Omental fat pad (tissue), 4 donors: Measurements from ENCODE around the gene TNFRSF12A. TPM values are rescaled to one million over a fixed set of nuclear protein-coding genes. Genes with fewer than 3 reads are reported as not detected.

ENCODE experiments used
- ATAC-seq: fragments of 150-250 bp; one replicate; pipeline ENCODE4 v1.9.1; 2016; ENCODE audit warnings: mild to moderate bottlenecking, moderate library complexity; ENCODE audit not compliant: low FRiP score
- DNase-seq: peaks from one replicate; pipeline ENCODE4 v3.0.0-alpha.2; 2019; ENCODE audit warnings: low spot score
- total RNA-seq, 4 donors: library from RNA; depleted of rRNA; stranded (reverse); fragments of >200 nt; gene quantifications; one replicate each; pipeline ENCODE4 v1.1.0, GENCODE V29; 2016
- TF ChIP-seq, protein P1 (sequence below), 3 donors: fragments of 450-650 bp; IDR thresholded peaks; one replicate each; pipeline ENCODE4 v1.5.1; 2016 to 2017; ENCODE audit warnings: antibody characterized with exemption in 3 of 3, mild to moderate bottlenecking in 3 of 3, moderate library complexity in 2 of 3

The TNFRSF12A gene, protein sequence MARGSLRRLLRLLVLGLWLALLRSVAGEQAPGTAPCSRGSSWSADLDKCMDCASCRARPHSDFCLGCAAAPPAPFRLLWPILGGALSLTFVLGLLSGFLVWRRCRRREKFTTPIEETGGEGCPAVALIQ
- total RNA-seq, result 100 to 1,000 TPM in 2 of 4 donors, 10 to 100 TPM in 1, 1 to 10 TPM in 1; 9.0 to 465 (median 94.3) TPM

DNA sequence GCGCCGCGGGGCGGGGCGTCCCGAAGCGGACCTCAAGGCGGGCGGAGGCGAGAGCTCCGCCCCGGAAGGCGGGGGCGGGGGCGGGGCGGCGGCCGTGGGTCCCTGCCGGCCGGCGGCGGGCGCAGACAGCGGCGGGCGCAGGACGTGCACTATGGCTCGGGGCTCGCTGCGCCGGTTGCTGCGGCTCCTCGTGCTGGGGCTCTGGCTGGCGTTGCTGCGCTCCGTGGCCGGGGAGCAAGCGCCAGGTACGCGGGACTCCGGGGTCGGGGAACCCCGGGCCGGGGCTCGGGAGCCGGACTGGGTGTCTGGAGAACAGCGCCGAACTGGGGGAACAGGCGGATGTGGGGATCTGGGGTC lies at the start of gene TNFRSF12A:
TNFRSF12A (plus strand) TSS at position 122 of the 357 bp plus-strand sequence; CDS start at position 152, 30 bp downstream.
- ATAC-seq, result peak; percentile 15
- TF ChIP-seq, protein P1, sequence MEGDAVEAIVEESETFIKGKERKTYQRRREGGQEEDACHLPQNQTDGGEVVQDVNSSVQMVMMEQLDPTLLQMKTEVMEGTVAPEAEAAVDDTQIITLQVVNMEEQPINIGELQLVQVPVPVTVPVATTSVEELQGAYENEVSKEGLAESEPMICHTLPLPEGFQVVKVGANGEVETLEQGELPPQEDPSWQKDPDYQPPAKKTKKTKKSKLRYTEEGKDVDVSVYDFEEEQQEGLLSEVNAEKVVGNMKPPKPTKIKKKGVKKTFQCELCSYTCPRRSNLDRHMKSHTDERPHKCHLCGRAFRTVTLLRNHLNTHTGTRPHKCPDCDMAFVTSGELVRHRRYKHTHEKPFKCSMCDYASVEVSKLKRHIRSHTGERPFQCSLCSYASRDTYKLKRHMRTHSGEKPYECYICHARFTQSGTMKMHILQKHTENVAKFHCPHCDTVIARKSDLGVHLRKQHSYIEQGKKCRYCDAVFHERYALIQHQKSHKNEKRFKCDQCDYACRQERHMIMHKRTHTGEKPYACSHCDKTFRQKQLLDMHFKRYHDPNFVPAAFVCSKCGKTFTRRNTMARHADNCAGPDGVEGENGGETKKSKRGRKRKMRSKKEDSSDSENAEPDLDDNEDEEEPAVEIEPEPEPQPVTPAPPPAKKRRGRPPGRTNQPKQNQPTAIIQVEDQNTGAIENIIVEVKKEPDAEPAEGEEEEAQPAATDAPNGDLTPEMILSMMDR (IDR thresholded peaks at IDR 0.05), result no peak
- DNase-seq, result peak; percentile 44

DNA sequence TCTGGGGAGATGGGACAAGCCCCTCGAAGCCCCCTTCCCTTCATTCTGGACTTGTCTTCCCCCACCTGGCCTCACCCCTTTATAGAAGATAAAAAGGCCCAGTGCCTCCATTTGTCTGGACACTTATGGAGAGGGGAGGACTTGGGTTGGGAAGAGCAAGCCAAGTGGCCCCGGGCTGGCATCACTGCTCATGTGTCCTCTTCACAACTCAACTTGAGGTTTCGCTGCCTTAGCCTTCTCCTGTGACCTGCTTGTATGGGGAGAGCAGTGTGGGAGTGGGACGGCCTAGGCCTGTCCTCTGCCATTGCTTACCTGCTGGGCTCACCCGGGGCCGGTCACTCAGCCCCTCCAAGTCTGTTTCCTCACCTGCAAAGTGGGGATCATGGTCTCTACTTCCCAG lies 49.6 kb upstream of the TNFRSF12A start:
- ATAC-seq (no peak), DNase-seq (no peak)
- TF ChIP-seq, protein P1 (IDR thresholded peaks at IDR 0.05), result no peak

DNA sequence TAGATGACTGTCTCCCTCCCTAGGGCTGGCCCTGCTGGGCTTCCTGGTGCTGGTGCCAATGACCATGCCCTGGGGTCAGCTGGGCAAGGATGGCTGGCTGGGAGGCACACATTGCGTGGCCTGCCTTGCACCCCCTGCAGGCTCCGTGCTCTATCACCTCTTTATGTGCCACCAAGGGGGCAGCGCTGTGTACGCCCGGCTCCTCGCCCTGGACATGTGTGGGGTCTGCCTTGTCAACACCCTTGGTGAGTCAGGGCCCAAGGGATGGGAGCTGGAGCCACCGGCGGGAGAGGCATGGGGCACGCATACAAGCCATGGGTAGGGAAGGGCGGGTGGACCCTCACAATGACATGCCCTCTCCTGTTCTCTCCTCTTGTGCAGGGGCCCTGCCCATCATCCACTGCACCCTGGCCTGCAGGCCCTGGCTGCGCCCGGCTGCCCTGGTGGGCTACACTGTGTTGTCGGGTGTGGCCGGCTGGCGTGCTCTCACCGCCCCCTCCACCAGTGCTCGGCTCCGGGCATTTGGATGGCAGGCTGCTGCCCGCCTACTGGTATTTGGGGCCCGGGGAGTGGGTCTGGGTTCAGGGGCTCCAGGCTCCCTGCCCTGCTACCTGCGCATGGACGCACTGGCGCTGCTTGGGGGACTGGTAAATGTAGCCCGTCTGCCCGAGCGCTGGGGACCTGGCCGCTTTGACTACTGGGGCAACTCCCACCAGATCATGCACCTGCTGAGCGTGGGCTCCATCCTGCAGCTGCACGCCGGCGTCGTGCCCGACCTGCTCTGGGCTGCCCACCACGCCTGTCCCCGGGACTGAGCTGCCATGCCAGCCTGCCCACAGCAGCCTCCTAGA lies 48.8 kb upstream of the TNFRSF12A start:
- ATAC-seq (no peak), DNase-seq (no peak)
- TF ChIP-seq, protein P1 (IDR thresholded peaks at IDR 0.05), result no peak

DNA sequence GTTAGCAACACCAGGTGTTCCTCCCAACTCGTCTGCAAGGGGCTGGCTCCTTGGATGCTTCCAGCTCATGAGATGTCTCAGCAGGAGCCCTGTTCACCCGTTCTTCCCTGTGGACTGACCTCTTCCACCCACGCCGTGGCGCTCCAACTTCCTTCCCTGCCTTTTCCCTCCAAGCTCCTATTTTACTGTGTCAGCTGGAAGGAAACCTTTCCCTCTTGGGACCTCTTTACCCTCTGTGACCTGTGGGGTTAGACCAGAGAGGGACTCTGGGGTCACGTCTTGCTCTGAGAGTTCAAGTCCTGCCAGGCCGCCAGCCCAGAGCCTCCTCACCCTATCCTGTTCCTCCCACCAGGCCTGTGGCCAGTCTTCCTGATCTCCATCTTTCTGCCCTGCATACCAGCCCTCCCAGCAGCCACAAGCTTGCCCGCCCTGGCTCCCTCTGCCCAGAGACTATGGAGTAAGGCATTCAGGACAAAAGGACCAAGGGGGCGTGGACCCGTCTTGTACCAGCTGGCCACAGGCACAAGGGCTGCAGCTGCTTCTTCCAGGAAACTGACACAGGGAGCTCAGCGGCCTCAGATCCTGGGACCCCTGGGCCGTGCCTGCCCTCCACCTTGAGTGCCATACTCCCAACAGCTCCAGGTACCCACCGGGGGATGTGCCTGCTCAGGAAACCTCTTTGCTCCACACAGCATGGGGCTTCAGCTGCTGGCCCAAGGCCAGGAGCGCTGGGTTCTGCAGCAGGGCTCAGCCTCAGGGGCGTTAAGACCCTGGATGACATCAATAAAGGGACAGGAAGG lies 48.0 kb upstream of the TNFRSF12A start:
- TF ChIP-seq, protein P1 (IDR thresholded peaks at IDR 0.05), result no peak
- DNase-seq (no peak), ATAC-seq (no peak)

DNA sequence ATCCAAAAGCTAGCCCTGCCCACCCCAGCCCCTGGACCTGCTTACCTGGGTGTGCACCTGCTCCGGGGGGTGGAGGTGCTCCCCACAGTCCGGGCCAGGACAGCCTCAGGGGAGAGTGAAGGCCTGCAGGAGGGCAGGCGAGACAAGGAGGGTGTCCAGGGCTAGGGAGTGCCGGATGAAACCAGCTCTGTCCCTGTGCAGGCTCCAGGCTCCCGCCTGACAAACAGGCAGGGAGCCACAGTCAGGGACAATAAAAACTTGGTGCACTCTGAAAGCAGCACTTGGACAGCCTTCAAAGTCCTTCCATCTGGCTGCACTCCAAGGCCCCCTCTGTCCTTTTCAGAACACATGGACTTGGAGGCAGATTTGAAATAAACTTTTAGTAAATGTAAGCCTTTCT lies 47.1 kb upstream of the TNFRSF12A start:
- no peak for DNase-seq
- no peak for ATAC-seq
- TF ChIP-seq, protein P1 (IDR thresholded peaks at IDR 0.05), result no peak

DNA sequence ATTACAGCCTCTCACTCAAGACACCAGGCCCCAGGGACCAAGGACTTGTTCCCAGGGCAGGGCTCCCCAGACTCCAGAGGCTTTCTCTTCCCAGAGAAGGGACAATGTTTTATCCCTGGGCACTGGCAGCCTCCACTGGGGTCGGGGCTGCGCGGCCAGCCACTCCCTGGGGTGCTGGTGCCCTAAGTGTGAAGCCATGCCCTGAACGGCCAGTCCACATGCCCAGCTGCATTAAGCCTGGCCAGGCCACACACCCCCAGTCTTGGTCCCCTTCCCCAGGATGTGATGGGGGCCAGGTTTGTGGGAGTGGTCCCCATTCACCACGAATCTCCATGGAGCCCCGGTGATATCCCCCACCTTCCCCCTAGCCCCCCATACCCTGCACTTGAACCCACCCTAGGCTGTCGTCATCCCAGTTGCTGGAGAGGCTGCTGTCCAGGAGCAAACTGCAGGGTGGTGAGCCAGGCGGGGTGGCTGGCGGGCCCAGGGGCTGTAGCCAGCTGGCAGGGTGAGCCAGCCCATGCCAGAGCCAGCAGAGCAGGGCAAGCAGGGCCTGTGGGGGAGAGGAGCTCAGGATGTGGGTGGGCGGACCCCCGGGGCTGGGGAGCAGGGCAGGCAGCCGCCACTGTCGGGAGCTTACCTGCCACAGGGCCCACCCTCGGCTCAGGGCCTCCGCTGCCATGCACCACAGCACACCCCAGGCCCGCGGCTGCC lies 46.4 kb upstream of the TNFRSF12A start:
- TF ChIP-seq, protein P1 (IDR thresholded peaks at IDR 0.05), result no peak
- no peak for DNase-seq

More for the DNA sequence above, 46.4 kb upstream of the TNFRSF12A start:
- no peak for ATAC-seq
